Spleen (tissue), 11 donors: ENCODE measurements around the gene AHI1. TPM values are rescaled to one million over a fixed set of nuclear protein-coding genes. Genes with fewer than 3 reads are reported as not detected.

Source experiments
- DNase-seq: peaks from one replicate; pipeline ENCODE4 v3.0.0-alpha.2; 2020
- H3K27ac ChIP-seq, 8 donors: fragments of 200-600 bp; sonication (generic) in 7 of 8; 1 replicate in 4 of 8; 2 replicates in 4 of 8; pipeline versions ENCODE4 v1.5.0 to v1.8.0; 2016 to 2021; ENCODE audit warnings: inconsistent platforms in 4 of 8, mild to moderate bottlenecking in 4 of 8, moderate library complexity in 1 of 8
- H3K27me3 ChIP-seq, 7 donors: fragments of 200-600 bp; sonication (generic) in 6 of 7; replicated peaks in 1 of 7; 1 replicate in 4 of 7; 2 replicates in 3 of 7; pipeline versions ENCODE4 v1.5.0 to v1.8.0; 2016 to 2021; ENCODE audit warnings: inconsistent platforms in 3 of 7, mild to moderate bottlenecking in 1 of 7
- H3K36me3 ChIP-seq, 6 donors: fragments of 200-600 bp; sonication (generic) in 5 of 6; 1 replicate in 4 of 6; 2 replicates in 2 of 6; pipeline versions ENCODE4 v1.5.0 to v1.8.0; 2016 to 2021; ENCODE audit warnings: inconsistent platforms in 2 of 6
- H3K4me1 ChIP-seq, 6 donors: fragments of 200-600 bp; sonication (generic) in 5 of 6; 1 replicate in 3 of 6; 2 replicates in 3 of 6; pipeline versions ENCODE4 v1.5.0 to v1.8.0; 2016 to 2021; ENCODE audit warnings: inconsistent platforms in 3 of 6
- H3K4me3 ChIP-seq, 8 donors: fragments of 200-600 bp; sonication (generic) in 7 of 8; 1 replicate in 4 of 8; 2 replicates in 4 of 8; pipeline versions ENCODE4 v1.5.0 to v1.8.0; 2016 to 2021; ENCODE audit warnings: inconsistent platforms in 4 of 8, mild to moderate bottlenecking in 4 of 8, moderate library complexity in 2 of 8
- H3K9me3 ChIP-seq, 8 donors: fragments of 200-600 bp; sonication (generic) in 7 of 8; 1 replicate in 4 of 8; 2 replicates in 4 of 8; pipeline versions ENCODE4 v1.5.0 to v1.8.0; 2016 to 2021; ENCODE audit warnings: inconsistent platforms in 4 of 8
- CTCF ChIP-seq, 11 experiments: fragments of 200-600 bp in 7 of 11; fragments of 450-650 bp in 4 of 11; sonication (generic) in 4 of 11; IDR thresholded peaks in 8 of 11; conservative IDR thresholded peaks in 3 of 11; 1 replicate in 7 of 11; 2 replicates in 4 of 11; pipeline versions ENCODE4 v1.4.0 to v1.8.0; 2016 to 2021; ENCODE audit warnings: antibody characterized with exemption in 11 of 11, inconsistent platforms in 4 of 11, mild to moderate bottlenecking in 1 of 11
- POLR2A ChIP-seq, 3 donors: fragments of 450-650 bp; IDR thresholded peaks; one replicate each; pipeline ENCODE4 v1.5.1; 2017; ENCODE audit warnings: antibody characterized with exemption in 3 of 3, mild to moderate bottlenecking in 1 of 3
- POLR2AphosphoS5 ChIP-seq, 3 donors: sonication (generic); formaldehyde crosslinking; IDR thresholded peaks; one replicate each; pipeline ENCODE4 v1.5.1; 2017; ENCODE audit warnings: antibody characterized with exemption in 3 of 3
- WGBS, 5 donors: extraction: QIAGEN DNeasy Blood & Tissue Kit in 3 of 5; methylation state at CpG; one replicate each; pipeline versions ENCODE4 v1.1.5 to v1.1.7; 2013 to 2018; 5-methylcytosine and 5-hydroxymethylcytosine counted together
- intact Hi-C: fragments of 100-400 bp; cut with DNase I; formaldehyde crosslinking; loops from one replicate; pipeline ENCODE4 v1.15.0; 2023; ENCODE audit warnings: low total_unique reads
- polyA plus RNA-seq, 3 donors: library from polyadenylated mRNA; stranded (reverse); fragments of 200-250 nt; gene quantifications; one replicate each; pipeline ENCODE4 v1.2.1, GENCODE V29; 2013
- total RNA-seq, 7 donors: library from RNA; depleted of rRNA in 3 of 7; stranded (reverse); fragments of >200 nt in 3 of 7; fragmentation: NEBNext Ultra II Directional in 4 of 7; extraction: Animal tissue kit (Norgen Biotek cat#: 25700) in 4 of 7; gene quantifications; one replicate each; pipeline versions ENCODE4 v1.1.0 to v1.2.1, GENCODE V29; 2016 to 2021
- donor health status: healthy with polysubstance abuse.
- donor health status: DM: no; HTN: no; CAD: no; lungs with moderate emphysema.
- donor health status: DM: no; HTN: no; CAD: no.
- donor health status: Bipolar disorder and iron deficiency.
- donor health status: healthy.
- donor health status: DM: no; HTN: no; CAD: no.
- donor health status: DM: yes; HTN: yes; CAD: no.

Gene AHI1
- total and polyA plus RNA-seq, 10 donors, result 3.6 to 21.8 (median 16.9) TPM

- DNase-seq, result no peak
- H3K27ac ChIP-seq, result no peak overlapping the region
- intact Hi-C loops, result no loop called here
- TF ChIP-seq POLR2AphosphoS5 (IDR thresholded peaks at IDR 0.05), result no peak
- no peak for TF ChIP-seq CTCF (IDR thresholded peaks at IDR 0.05 in 8 of 11, conservative IDR thresholded peaks at IDR 0.05 in 3 of 11)
- no peak for TF ChIP-seq POLR2A (IDR thresholded peaks at IDR 0.05)
- H3K36me3 ChIP-seq, result no peaks in the 10 kb centered on the region
- 90 to 94% (median 92%) methylated on average over 6 of the region's 6 CpGs for WGBS, 5 donors
- H3K9me3 ChIP-seq, result no peaks in the 10 kb centered on the region
- H3K27me3 ChIP-seq, result no peaks in the 10 kb centered on the region
- H3K4me3 ChIP-seq, result no peak overlapping the region
- H3K4me1 ChIP-seq, result no peaks in the 10 kb centered on the region
Observed at GRCh38 chr6:135527116-135527959, 29.8 kb upstream of the AHI1 start.

- TF ChIP-seq POLR2AphosphoS5 (IDR thresholded peaks at IDR 0.05) (no peak), POLR2A (IDR thresholded peaks at IDR 0.05) (no peak), CTCF (IDR thresholded peaks at IDR 0.05 in 8 of 11, conservative IDR thresholded peaks at IDR 0.05 in 3 of 11) (no peak)
- Histone ChIP-seq H3K4me1 (no peaks in the 10 kb centered on the region), H3K27ac (no peak overlapping the region), H3K27me3 (no peaks in the 10 kb centered on the region), H3K4me3 (no peak overlapping the region), H3K36me3 (no peaks in the 10 kb centered on the region), H3K9me3 (no peaks in the 10 kb centered on the region)
- WGBS, 5 donors, result 85 to 100% (median 89%) methylated on average over 1 of the region's 1 CpG
- intact Hi-C loops, result no loop called here
- no peak for DNase-seq
Observed at GRCh38 chr6:135525594-135525993, 28.1 kb upstream of the AHI1 start.

GRCh38 chr6:135522965-135523692, 25.6 kb upstream of the AHI1 start:
- Histone ChIP-seq H3K27ac (no peak overlapping the region), H3K9me3 (no peaks in the 10 kb centered on the region), H3K27me3 (no peaks in the 10 kb centered on the region), H3K4me1 (no peaks in the 10 kb centered on the region), H3K36me3 (no peaks in the 10 kb centered on the region), H3K4me3 (no peak overlapping the region)
- intact Hi-C loops, result no loop called here
- no peak for TF ChIP-seq POLR2AphosphoS5 (IDR thresholded peaks at IDR 0.05)
- no peak for TF ChIP-seq CTCF (IDR thresholded peaks at IDR 0.05 in 8 of 11, conservative IDR thresholded peaks at IDR 0.05 in 3 of 11)
- no peak for TF ChIP-seq POLR2A (IDR thresholded peaks at IDR 0.05)
- WGBS, 5 donors, result 74 to 89% (median 84%) methylated on average over 6 of the region's 6 CpGs
- no peak for DNase-seq

GRCh38 chr6:135521431-135521830, 23.9 kb upstream of the AHI1 start:
- H3K36me3 ChIP-seq, result no peaks in the 10 kb centered on the region
- DNase-seq, result no peak
- no peaks in the 10 kb centered on the region for H3K9me3 ChIP-seq
- intact Hi-C loops, result no loop called here
- WGBS, 5 donors, result 38 to 100% (median 93%) methylated on average over 1 of the region's 1 CpG
- H3K27ac ChIP-seq, result no peak overlapping the region
- no peaks in the 10 kb centered on the region for H3K27me3 ChIP-seq
- H3K4me1 ChIP-seq, result no peaks in the 10 kb centered on the region
- H3K4me3 ChIP-seq, result no peak overlapping the region
- TF ChIP-seq CTCF (IDR thresholded peaks at IDR 0.05 in 8 of 11, conservative IDR thresholded peaks at IDR 0.05 in 3 of 11), result no peak
- no peak for TF ChIP-seq POLR2A (IDR thresholded peaks at IDR 0.05)
- no peak for TF ChIP-seq POLR2AphosphoS5 (IDR thresholded peaks at IDR 0.05)
